Measurements from ENCODE around the gene GVQW3. TPM values are rescaled to one million over a fixed set of nuclear protein-coding genes. Genes with fewer than 3 reads are reported as not detected.
"Not testable (repeated sequence)": the region's sequence is repeated elsewhere in the genome, so short reads cannot be mapped to it uniquely, and the experiment has no call there.

Gene GVQW3
- polyA plus RNA-seq, 2 of the 4 experiments (the other 2 are of a cell fraction) = 3.6 to 3.8 TPM

DNA sequence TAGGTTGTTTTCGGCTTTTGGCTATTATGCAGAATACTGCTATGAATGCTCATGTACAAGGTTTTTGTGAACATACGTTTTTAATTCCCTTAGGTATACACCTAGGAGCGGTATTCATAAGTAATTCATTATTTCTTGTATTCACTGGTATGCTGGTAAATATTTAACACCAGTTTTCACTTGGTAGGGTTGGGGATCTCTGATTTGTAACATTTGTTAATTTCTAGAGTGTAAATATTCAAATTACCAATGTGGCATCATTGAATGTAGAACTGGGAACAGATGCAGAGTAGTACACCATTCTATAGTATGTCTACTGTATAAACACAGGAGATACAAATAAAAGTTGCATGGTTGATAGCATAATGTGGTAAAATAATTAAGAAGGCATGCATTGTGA lies 16.3 kb downstream of the GVQW3 start:
- TF ChIP-seq CTCF (IDR thresholded peaks at IDR 0.05) (no peak), CHD4 (IDR thresholded peaks at IDR 0.05; ENCODE audit: borderline replicate concordance) (no peak), FOSB (CRISPR knock-in tag; IDR thresholded peaks at IDR 0.05) (no peak), ZFP36 (IDR thresholded peaks at IDR 0.05; ENCODE audit: borderline replicate concordance, partially characterized antibody) (no peak), ZNF302 (CRISPR knock-in tag; IDR thresholded peaks at IDR 0.05) (no peak), RAD21 (conservative IDR thresholded peaks at IDR 0.05 in 1 of 2, IDR thresholded peaks at IDR 0.05 in 1 of 2) (no peak), POLR2AphosphoS2 (conservative IDR thresholded peaks at IDR 0.05; ENCODE audit: low read length) (no peak), EHMT2 (IDR thresholded peaks at IDR 0.05; ENCODE audit: low read depth) (no peak)
- TF ChIP-seq, protein P1, sequence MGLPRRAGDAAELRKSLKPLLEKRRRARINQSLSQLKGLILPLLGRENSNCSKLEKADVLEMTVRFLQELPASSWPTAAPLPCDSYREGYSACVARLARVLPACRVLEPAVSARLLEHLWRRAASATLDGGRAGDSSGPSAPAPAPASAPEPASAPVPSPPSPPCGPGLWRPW (IDR thresholded peaks at IDR 0.05) = no peak
- TF ChIP-seq, protein P2, sequence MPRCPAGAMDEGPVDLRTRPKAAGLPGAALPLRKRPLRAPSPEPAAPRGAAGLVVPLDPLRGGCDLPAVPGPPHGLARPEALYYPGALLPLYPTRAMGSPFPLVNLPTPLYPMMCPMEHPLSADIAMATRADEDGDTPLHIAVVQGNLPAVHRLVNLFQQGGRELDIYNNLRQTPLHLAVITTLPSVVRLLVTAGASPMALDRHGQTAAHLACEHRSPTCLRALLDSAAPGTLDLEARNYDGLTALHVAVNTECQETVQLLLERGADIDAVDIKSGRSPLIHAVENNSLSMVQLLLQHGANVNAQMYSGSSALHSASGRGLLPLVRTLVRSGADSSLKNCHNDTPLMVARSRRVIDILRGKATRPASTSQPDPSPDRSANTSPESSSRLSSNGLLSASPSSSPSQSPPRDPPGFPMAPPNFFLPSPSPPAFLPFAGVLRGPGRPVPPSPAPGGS (IDR thresholded peaks at IDR 0.05) = no peak
- no peak for ATAC-seq
- no peak for FAIRE-seq
- H3K27ac ChIP-seq = no peak overlapping the region
- 70% methylated on average over 3 of the region's 3 CpGs for WGBS (ENCODE audit: missing lambda C conversion rate)
- H3K4me3 ChIP-seq = no peak overlapping the region
- ChIA-PET CTCF (no interaction called here), POLR2A (no interaction called here)
- no peak overlapping the region for H3K4me2 ChIP-seq
- DNase-seq (ENCODE audit: low read depth in 1 of 2, low spot score in 1 of 2) = no peak
- no peaks in the 10 kb centered on the region for H3K4me1 ChIP-seq
- H3K9me3 ChIP-seq = no peaks in the 10 kb centered on the region

DNA sequence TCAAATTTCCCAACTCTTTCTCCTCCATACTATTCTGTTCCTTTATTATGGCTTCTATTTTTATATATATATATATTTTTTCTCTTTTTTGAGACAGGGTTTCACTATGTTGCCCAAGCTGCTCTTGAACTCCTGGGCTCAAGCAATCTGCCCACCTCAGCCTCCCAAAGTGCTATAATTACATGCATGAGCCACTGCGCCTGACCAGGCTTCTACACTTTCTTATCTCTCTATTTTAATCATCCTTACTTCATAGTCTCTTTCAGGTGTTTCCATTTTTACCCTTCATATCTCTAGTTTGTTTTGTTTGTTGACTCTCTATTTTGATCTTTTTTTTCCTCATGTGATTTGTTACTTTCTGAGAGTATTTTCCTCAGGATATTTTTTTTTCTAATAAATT lies 19.8 kb downstream of the GVQW3 start:
- H3K9me3 ChIP-seq = no peaks in the 10 kb centered on the region
- FAIRE-seq (no peak), DNase-seq (ENCODE audit: low read depth in 1 of 2, low spot score in 1 of 2) (no peak), ATAC-seq (no peak)
- H3K4me1 ChIP-seq = no peaks in the 10 kb centered on the region
- ChIA-PET CTCF (interaction anchor here (0.6 to 1.1 kb wide), 4 partner anchors 19 to 1533 kb away, joined by 3 to 6 read pairs (median 4); no protein-coding TSS in a partner anchor), POLR2A (no interaction called here)
- no peak overlapping the region for H3K4me2 ChIP-seq
- no peak overlapping the region for H3K4me3 ChIP-seq
- no peak overlapping the region for H3K27ac ChIP-seq
- WGBS (ENCODE audit: missing lambda C conversion rate) = 90% methylated on average over 1 of the region's 1 CpG
- TF ChIP-seq POLR2AphosphoS2 (conservative IDR thresholded peaks at IDR 0.05; ENCODE audit: low read length) (no peak), MAFK (IDR thresholded peaks at IDR 0.05; ENCODE audit: partially characterized antibody) (no peak), HOXA7 (CRISPR knock-in tag; IDR thresholded peaks at IDR 0.05) (no peak), SMC3 (IDR thresholded peaks at IDR 0.05) (no peak), JUNB (IDR thresholded peaks at IDR 0.05) (no peak), ATOH8 (CRISPR knock-in tag; IDR thresholded peaks at IDR 0.05; ENCODE audit: low read depth) (no peak), PBX3 (IDR thresholded peaks at IDR 0.05) (no peak), KDM5A (IDR thresholded peaks at IDR 0.05) (no peak), CHD2 (IDR thresholded peaks at IDR 0.05; ENCODE audit: low read length, partially characterized antibody) (no peak), HDAC2 (IDR thresholded peaks at IDR 0.05) (no peak), CTCF (IDR thresholded peaks at IDR 0.05) (no peak), MAX (IDR thresholded peaks at IDR 0.05) (no peak), ZFP36 (IDR thresholded peaks at IDR 0.05; ENCODE audit: borderline replicate concordance, partially characterized antibody) (no peak), E2F6 (IDR thresholded peaks at IDR 0.05; ENCODE audit: borderline replicate concordance, low read depth) (no peak), RNF2 (IDR thresholded peaks at IDR 0.05; ENCODE audit: borderline replicate concordance, low read depth) (no peak), CBX8 (IDR thresholded peaks at IDR 0.05) (no peak)
- TF ChIP-seq, protein P3, sequence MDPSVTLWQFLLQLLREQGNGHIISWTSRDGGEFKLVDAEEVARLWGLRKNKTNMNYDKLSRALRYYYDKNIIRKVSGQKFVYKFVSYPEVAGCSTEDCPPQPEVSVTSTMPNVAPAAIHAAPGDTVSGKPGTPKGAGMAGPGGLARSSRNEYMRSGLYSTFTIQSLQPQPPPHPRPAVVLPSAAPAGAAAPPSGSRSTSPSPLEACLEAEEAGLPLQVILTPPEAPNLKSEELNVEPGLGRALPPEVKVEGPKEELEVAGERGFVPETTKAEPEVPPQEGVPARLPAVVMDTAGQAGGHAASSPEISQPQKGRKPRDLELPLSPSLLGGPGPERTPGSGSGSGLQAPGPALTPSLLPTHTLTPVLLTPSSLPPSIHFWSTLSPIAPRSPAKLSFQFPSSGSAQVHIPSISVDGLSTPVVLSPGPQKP (IDR thresholded peaks at IDR 0.05; ENCODE audit: low read depth, low read length) = no peak

GRCh38 chr11:76401484-76401883 lies 20.4 kb downstream of the GVQW3 start:
- POLR2A ChIA-PET; ATAC-seq; H3K27ac ChIP-seq; DNase-seq (ENCODE audit: low read depth in 1 of 2, low spot score in 1 of 2); H3K4me2 ChIP-seq; H3K4me1 ChIP-seq; FAIRE-seq; H3K9me3 ChIP-seq; H3K4me3 ChIP-seq: not testable (repeated sequence)
- CTCF ChIA-PET = interaction anchor here (0.7 to 1.1 kb wide), 3 partner anchors 19 to 193 kb away, joined by 3 to 6 read pairs (median 4); no protein-coding TSS in a partner anchor
- WGBS (ENCODE audit: missing lambda C conversion rate) = 73% methylated on average over 8 of the region's 8 CpGs
